Liver (tissue), 9 donors: ENCODE data around the gene TNNT3. TPM values are rescaled to one million over a fixed set of nuclear protein-coding genes. Genes with fewer than 3 reads are reported as not detected.

Source experiments
- DNase-seq: peaks from one replicate; pipeline ENCODE4 v3.0.0-alpha.2; 2017; ENCODE audit warnings: low spot score
- H3K27ac ChIP-seq, 2 donors: one replicate each; pipeline ENCODE4 v1.7.0; 2013; ENCODE audit warnings: inconsistent platforms in 2 of 2, low read length in 2 of 2, control low read depth in 1 of 2, low read depth in 1 of 2, mild to moderate bottlenecking in 1 of 2
- H3K27me3 ChIP-seq, 4 donors: one replicate each; pipeline versions ENCODE4 v1.6.1 to v1.7.0; 2013; ENCODE audit warnings: low read length in 3 of 4, inconsistent platforms in 1 of 4, mild to moderate bottlenecking in 1 of 4, moderate library complexity in 1 of 4; ENCODE audit not compliant: control insufficient read depth in 4 of 4, insufficient read depth in 4 of 4
- H3K36me3 ChIP-seq, 4 donors: one replicate each; pipeline versions ENCODE4 v1.6.1 to v1.7.0; 2013; ENCODE audit warnings: low read length in 3 of 4, mild to moderate bottlenecking in 3 of 4, low read depth in 1 of 4, moderate library complexity in 1 of 4; ENCODE audit not compliant: control insufficient read depth in 4 of 4, insufficient read depth in 3 of 4
- H3K4me1 ChIP-seq, 4 donors: one replicate each; pipeline versions ENCODE4 v1.6.1 to v1.7.0; 2013; ENCODE audit warnings: low read length in 3 of 4, mild to moderate bottlenecking in 3 of 4, moderate library complexity in 1 of 4; ENCODE audit not compliant: control insufficient read depth in 4 of 4, insufficient read depth in 4 of 4
- H3K4me3 ChIP-seq, 3 donors: one replicate each; pipeline versions ENCODE4 v1.6.1 to v1.7.0; 2013; ENCODE audit warnings: low read length in 3 of 3, control low read depth in 1 of 3, low read depth in 1 of 3, mild to moderate bottlenecking in 1 of 3
- H3K9ac ChIP-seq, 2 donors: one replicate each; pipeline ENCODE4 v1.7.0; 2013; ENCODE audit warnings: low read length in 2 of 2, mild to moderate bottlenecking in 2 of 2, moderate library complexity in 2 of 2, control low read depth in 1 of 2, low read depth in 1 of 2
- H3K9me3 ChIP-seq, 4 donors: one replicate each; pipeline versions ENCODE4 v1.6.1 to v1.7.0; 2013; ENCODE audit warnings: low read length in 3 of 4; ENCODE audit not compliant: control insufficient read depth in 4 of 4
- FOXA2 ChIP-seq: IDR thresholded peaks from 2 replicates; pipeline ENCODE4 v1.6.1; 2016; ENCODE audit warnings: antibody characterized with exemption
- JUND ChIP-seq, 2 donors: IDR thresholded peaks; 2 replicates each; pipeline ENCODE4 v1.6.1; 2016; ENCODE audit warnings: antibody characterized with exemption in 2 of 2
- NR2F2 ChIP-seq: IDR thresholded peaks from 2 replicates; pipeline ENCODE4 v1.6.1; 2016; ENCODE audit warnings: antibody characterized with exemption
- RAD21 ChIP-seq, 2 donors: IDR thresholded peaks; 2 replicates each; pipeline ENCODE4 v1.6.1; 2016; ENCODE audit warnings: antibody characterized with exemption in 2 of 2, mild to moderate bottlenecking in 2 of 2
- SP1 ChIP-seq: IDR thresholded peaks from 2 replicates; pipeline ENCODE4 v1.6.1; 2018; ENCODE audit warnings: antibody characterized with exemption, mild to moderate bottlenecking
- whole genome bisulfite sequencing: extraction: QIAGEN DNeasy Blood & Tissue Kit; methylation state at CpG from one replicate; pipeline ENCODE4 v1.1.7; 2013; 5-methylcytosine and 5-hydroxymethylcytosine counted together
- polyA plus RNA-seq, 2 donors: library from polyadenylated mRNA; stranded (reverse) in 1 of 2; unstranded in 1 of 2; fragments of 200-250 nt in 1 of 2; fragments of >200 nt in 1 of 2; fragmentation: Nextera tagmentation in 1 of 2; extraction: Ambion mirVana in 1 of 2; gene quantifications; one replicate each; pipeline versions ENCODE4 v1.2.1 to v1.2.3, GENCODE V29; 2013 to 2015
- total RNA-seq, 2 donors: library from RNA; depleted of rRNA; stranded (reverse); fragments of >200 nt; gene quantifications; one replicate each; pipeline ENCODE4 v1.2.3, GENCODE V29; 2014
- TF ChIP-seq, protein P1 (sequence below): IDR thresholded peaks from 2 replicates; pipeline ENCODE4 v1.6.1; 2016; ENCODE audit warnings: antibody characterized with exemption
- TF ChIP-seq, protein P2 (sequence below): fragments of 150-350 bp; IDR thresholded peaks from 2 replicates; pipeline ENCODE4 v1.5.1; 2017; ENCODE audit warnings: improper control_type of control experiment, low read depth, low read length; ENCODE audit not compliant: missing input control
- TF ChIP-seq, protein P3 (sequence below): IDR thresholded peaks from 2 replicates; pipeline ENCODE4 v1.6.1; 2016; ENCODE audit warnings: antibody characterized with exemption, mild to moderate bottlenecking
- donor health status: healthy.
- donor health status: healthy.
- donor health status: healthy.
- donor health status: healthy.
- donor health status: healthy.

TNNT3 gene
- total and polyA plus RNA-seq, 4 donors = 0.06 to 0.14 TPM; not detected in 2

DNA sequence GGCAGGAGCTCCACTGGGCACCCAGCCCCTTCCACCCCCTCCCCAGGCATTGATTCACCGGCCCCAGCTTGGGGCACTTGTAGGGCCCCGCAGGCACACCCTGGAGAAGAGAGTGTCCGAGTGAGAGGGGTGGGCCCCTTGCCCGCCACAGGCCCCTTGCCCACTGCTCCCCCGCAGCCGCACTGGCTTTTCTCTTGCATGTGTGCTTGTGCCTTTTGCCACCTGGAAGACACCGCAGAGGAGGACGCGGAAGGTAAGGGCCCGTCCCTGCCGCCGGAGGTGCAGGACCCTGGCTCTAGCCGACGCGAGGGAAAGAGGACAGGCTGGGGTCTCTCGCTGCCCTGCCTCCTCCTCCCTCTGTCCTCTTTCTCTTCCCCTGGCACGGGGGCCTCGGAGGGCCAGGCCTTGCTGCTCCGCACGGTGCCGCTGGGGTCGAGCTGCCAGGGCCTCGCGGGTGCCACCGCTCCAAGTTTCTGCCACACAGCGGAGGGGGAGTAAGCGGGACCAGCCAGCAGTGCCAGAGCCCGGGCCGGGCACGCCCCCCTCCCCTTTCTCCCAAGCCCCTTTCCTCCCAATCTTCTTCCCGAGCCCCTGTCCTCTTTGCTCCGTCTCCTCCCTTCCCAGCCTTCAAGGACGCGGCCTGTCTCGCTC, 9.5 kb downstream of the TNNT3 start:
- no peak overlapping the region for H3K9ac ChIP-seq
- 96% methylated on average over 35 of the region's 35 CpGs for WGBS
- H3K27me3 ChIP-seq = no peaks in the 10 kb centered on the region
- TF ChIP-seq, protein P1, sequence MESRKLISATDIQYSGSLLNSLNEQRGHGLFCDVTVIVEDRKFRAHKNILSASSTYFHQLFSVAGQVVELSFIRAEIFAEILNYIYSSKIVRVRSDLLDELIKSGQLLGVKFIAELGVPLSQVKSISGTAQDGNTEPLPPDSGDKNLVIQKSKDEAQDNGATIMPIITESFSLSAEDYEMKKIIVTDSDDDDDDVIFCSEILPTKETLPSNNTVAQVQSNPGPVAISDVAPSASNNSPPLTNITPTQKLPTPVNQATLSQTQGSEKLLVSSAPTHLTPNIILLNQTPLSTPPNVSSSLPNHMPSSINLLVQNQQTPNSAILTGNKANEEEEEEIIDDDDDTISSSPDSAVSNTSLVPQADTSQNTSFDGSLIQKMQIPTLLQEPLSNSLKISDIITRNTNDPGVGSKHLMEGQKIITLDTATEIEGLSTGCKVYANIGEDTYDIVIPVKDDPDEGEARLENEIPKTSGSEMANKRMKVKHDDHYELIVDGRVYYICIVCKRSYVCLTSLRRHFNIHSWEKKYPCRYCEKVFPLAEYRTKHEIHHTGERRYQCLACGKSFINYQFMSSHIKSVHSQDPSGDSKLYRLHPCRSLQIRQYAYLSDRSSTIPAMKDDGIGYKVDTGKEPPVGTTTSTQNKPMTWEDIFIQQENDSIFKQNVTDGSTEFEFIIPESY = no peak
- no peaks in the 10 kb centered on the region for H3K36me3 ChIP-seq
- no peak for DNase-seq
- no peak overlapping the region for H3K27ac ChIP-seq
- no peaks in the 10 kb centered on the region for H3K9me3 ChIP-seq
- no peak overlapping the region for H3K4me3 ChIP-seq
- no peaks in the 10 kb centered on the region for H3K4me1 ChIP-seq

DNA sequence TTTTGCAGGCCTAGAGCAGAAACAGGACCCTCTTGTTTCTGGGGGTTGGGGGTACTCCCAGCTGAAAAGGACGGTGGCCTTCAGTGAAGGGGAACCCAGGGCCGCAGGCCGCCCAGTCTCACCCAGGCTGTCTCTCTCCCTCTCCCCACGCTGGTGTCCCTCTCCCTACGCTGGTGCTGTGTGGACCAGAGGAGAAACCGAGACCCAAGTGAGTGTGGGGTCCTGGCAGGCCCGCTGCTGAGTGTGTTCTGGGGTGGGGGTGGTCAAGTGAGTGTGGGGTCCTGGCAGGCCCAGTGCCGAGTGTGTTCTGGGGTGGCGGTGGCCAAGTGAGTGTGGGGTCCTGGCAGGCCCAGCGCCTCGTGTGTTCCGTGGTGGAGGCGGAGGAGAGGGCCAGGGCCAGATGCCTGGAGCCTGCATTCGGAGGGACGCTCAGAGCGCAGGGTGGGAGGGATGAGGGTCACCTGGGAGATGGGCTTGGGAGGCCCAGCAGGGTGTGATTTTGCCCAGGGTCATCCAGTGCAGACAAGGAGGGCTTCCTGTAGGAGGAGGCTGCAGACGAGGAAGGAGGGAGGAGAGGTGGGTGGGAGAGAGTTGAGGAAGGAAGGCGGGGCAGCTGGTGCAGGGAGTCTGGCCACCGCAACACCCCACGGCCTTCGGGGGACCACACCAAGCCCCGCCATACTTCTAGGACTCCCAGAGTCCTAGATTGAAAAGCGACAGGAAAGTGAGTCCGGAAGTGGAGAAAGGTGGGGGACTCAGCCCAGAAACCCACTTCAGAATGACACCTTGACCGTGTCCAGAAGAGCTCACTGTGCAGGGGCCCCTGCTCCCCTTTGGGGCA, 10.3 kb downstream of the TNNT3 start:
- H3K4me1 ChIP-seq = no peaks in the 10 kb centered on the region
- DNase-seq = no peak
- H3K36me3 ChIP-seq = no peaks in the 10 kb centered on the region
- H3K4me3 ChIP-seq = no peak overlapping the region
- no peaks in the 10 kb centered on the region for H3K27me3 ChIP-seq
- TF ChIP-seq JUND (IDR thresholded peaks at IDR 0.05) (no peak), RAD21 (IDR thresholded peaks at IDR 0.05) (no peak), SP1 (no peak)
- no peak overlapping the region for H3K9ac ChIP-seq
- no peak overlapping the region for H3K27ac ChIP-seq
- WGBS = 91% methylated on average over 25 of the region's 25 CpGs
- H3K9me3 ChIP-seq = no peaks in the 10 kb centered on the region

DNA sequence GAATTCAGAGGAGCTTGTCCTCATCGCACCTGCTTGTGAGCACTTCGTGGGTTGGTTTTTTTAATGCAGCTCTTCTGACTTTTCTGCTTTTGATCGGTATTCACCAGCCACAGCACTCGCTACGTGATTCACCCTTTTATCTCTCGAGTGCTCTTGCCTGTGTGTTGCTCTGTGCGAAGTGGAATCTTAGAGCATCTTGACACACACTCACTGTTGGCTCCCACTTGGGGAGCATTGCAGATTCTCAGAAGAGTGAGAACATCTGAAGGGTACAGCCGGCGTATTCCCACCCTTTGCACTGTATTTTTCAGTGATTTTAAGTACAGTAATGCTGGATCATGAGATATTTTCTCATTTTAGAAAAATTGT, 10.9 kb downstream of the TNNT3 start:
- no peaks in the 10 kb centered on the region for H3K4me1 ChIP-seq
- no peak overlapping the region for H3K4me3 ChIP-seq
- H3K9me3 ChIP-seq = no peaks in the 10 kb centered on the region
- WGBS = 88% methylated on average over 9 of the region's 9 CpGs
- no peak overlapping the region for H3K27ac ChIP-seq
- no peak for DNase-seq
- no peaks in the 10 kb centered on the region for H3K36me3 ChIP-seq
- TF ChIP-seq, protein P2, sequence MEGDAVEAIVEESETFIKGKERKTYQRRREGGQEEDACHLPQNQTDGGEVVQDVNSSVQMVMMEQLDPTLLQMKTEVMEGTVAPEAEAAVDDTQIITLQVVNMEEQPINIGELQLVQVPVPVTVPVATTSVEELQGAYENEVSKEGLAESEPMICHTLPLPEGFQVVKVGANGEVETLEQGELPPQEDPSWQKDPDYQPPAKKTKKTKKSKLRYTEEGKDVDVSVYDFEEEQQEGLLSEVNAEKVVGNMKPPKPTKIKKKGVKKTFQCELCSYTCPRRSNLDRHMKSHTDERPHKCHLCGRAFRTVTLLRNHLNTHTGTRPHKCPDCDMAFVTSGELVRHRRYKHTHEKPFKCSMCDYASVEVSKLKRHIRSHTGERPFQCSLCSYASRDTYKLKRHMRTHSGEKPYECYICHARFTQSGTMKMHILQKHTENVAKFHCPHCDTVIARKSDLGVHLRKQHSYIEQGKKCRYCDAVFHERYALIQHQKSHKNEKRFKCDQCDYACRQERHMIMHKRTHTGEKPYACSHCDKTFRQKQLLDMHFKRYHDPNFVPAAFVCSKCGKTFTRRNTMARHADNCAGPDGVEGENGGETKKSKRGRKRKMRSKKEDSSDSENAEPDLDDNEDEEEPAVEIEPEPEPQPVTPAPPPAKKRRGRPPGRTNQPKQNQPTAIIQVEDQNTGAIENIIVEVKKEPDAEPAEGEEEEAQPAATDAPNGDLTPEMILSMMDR = no peak
- TF ChIP-seq RAD21 (IDR thresholded peaks at IDR 0.05) (no peak), FOXA2 (no peak), NR2F2 (no peak)
- TF ChIP-seq, protein P3, sequence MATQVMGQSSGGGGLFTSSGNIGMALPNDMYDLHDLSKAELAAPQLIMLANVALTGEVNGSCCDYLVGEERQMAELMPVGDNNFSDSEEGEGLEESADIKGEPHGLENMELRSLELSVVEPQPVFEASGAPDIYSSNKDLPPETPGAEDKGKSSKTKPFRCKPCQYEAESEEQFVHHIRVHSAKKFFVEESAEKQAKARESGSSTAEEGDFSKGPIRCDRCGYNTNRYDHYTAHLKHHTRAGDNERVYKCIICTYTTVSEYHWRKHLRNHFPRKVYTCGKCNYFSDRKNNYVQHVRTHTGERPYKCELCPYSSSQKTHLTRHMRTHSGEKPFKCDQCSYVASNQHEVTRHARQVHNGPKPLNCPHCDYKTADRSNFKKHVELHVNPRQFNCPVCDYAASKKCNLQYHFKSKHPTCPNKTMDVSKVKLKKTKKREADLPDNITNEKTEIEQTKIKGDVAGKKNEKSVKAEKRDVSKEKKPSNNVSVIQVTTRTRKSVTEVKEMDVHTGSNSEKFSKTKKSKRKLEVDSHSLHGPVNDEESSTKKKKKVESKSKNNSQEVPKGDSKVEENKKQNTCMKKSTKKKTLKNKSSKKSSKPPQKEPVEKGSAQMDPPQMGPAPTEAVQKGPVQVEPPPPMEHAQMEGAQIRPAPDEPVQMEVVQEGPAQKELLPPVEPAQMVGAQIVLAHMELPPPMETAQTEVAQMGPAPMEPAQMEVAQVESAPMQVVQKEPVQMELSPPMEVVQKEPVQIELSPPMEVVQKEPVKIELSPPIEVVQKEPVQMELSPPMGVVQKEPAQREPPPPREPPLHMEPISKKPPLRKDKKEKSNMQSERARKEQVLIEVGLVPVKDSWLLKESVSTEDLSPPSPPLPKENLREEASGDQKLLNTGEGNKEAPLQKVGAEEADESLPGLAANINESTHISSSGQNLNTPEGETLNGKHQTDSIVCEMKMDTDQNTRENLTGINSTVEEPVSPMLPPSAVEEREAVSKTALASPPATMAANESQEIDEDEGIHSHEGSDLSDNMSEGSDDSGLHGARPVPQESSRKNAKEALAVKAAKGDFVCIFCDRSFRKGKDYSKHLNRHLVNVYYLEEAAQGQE = no peak
- no peak overlapping the region for H3K9ac ChIP-seq
- H3K27me3 ChIP-seq = no peaks in the 10 kb centered on the region
